ENCODE measurements around the gene FRMPD1.
A peak's percentile ranks its signal among the peaks of the same experiment; 100 is the strongest.
"Not testable (repeated sequence)": the region's sequence is repeated elsewhere in the genome, so short reads cannot be mapped to it uniquely, and the experiment has no call there.

The FRMPD1 gene

DNA sequence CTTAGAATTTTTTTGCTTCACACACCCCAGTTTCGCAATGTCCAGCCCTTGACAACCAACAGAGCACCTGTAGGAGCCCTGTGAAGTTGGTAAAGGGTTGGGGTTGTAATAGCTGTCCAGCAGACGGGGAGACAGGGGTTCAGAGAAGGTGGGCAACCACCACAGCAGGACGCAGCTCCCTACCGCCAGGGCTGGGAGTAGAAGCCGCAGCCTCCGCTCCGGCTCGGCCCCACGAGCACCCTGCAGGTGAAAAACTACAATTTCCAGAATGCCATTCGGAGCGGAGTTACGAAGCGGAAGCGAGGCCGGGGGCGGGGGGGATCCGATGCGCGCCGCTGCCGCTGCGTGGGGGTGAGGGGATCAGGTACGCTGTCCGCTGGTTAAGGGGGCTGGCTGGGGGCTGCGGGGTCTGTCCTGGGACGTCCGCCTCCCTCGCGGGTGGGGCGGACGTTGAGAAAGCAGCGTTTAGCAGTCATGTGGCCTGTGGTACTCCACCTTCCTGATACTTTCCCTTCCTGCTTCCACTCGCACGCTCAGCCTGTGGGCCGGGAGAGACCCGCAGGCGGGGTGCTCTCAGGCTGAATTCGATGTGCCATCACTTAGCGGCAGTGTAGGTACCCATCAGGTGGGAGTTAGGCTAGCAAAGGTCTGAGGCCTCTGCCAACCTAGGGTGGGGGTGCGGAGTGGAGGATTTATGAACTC, 102.9 kb downstream of the FRMPD1 start, which contains the start of gene TRMT10B:
TRMT10B (plus strand) TSS at position 317 of the 702 bp plus-strand sequence. CDS start 8,127 bp downstream, outside the sequence.
- TF ChIP-seq ZFX (IDR thresholded peaks at IDR 0.05; ENCODE audit: borderline replicate concordance) = no peak
- TF ChIP-seq, protein P1, sequence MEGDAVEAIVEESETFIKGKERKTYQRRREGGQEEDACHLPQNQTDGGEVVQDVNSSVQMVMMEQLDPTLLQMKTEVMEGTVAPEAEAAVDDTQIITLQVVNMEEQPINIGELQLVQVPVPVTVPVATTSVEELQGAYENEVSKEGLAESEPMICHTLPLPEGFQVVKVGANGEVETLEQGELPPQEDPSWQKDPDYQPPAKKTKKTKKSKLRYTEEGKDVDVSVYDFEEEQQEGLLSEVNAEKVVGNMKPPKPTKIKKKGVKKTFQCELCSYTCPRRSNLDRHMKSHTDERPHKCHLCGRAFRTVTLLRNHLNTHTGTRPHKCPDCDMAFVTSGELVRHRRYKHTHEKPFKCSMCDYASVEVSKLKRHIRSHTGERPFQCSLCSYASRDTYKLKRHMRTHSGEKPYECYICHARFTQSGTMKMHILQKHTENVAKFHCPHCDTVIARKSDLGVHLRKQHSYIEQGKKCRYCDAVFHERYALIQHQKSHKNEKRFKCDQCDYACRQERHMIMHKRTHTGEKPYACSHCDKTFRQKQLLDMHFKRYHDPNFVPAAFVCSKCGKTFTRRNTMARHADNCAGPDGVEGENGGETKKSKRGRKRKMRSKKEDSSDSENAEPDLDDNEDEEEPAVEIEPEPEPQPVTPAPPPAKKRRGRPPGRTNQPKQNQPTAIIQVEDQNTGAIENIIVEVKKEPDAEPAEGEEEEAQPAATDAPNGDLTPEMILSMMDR (IDR thresholded peaks at IDR 0.05) = no peak
- peak within 1 kb of the TSS; percentile 50 for H3K27ac ChIP-seq

DNA sequence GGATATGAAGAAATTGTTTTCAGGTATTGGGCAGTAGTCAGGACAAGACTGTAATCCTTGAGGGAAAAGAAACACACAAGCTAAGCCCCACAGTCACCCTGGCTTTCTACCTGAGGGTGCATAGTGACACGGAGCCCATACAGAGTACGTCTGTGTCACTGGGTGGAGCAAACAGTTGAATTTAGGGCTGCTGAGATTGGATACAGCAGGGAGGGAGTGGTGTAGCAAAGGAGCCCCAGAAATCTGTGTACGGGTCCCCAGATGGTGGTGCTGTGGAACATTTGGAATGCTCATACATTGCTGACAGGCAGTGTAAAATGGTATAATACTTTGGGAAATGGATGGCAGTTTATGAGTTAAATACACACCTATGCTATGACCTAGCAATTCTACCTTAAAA, 108.0 kb downstream of the FRMPD1 start:
- no peak overlapping the region for H3K27ac ChIP-seq
- TF ChIP-seq ZFX (IDR thresholded peaks at IDR 0.05; ENCODE audit: borderline replicate concordance) = no peak
- TF ChIP-seq, protein P1 (IDR thresholded peaks at IDR 0.05) = no peak

DNA sequence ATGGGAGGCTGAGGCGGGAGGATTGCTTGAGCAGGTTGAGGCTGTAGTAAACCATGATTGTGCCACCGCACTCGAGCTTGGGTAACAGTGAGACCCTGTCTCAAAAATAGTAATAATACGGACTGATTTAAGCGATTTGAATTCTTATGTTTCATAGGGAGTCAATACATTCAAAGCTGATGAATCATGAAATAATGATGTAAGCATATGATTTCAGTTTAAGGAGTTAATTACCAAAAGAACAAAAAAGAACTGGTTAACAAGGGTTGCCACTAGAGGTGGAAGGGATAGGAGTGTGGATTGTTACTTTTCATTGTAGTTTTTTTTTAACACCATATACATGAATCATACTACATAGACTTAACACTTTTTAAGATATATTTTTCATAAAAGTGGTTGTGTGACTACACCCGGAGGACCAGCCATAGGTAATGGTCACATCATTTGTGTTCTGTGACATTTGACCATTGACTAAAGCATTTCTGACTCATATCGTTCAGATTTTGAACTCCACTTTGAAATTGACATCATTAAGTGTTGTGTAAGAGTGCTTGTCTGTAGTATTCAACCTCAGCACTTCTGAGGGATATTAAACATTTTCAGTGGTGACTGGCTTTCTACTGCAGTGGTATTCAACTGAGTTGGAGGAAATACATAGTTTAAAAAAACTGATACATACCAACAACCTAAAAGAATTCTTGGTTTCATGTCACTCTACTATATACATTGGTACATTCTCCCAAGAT, 109.8 kb downstream of the FRMPD1 start:
- no peak for TF ChIP-seq ZFX (IDR thresholded peaks at IDR 0.05; ENCODE audit: borderline replicate concordance)
- TF ChIP-seq, protein P1 (IDR thresholded peaks at IDR 0.05) = no peak
- H3K27ac ChIP-seq = no peak overlapping the region

DNA sequence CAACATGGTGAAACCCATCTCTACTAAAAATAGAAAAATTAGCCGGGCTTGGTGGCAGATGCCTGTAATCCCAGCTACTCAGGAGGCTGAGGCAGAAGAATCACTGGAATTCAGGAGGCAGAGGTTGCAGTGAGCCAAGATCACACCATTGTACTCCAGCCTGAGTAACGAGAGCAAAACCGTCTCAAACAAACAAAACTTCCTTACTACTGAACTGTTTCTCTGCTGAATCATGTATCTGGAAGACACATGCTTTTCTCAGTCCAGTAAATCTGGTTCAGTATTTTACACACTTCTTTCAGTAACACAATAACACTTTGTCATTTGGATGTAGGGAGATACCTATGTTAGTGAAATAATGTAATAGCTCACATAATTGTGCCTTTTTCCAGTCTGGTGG, 110.8 kb downstream of the FRMPD1 start:
- no peak overlapping the region for H3K27ac ChIP-seq
- TF ChIP-seq ZFX (IDR thresholded peaks at IDR 0.05; ENCODE audit: borderline replicate concordance) = no peak
- TF ChIP-seq, protein P1 (IDR thresholded peaks at IDR 0.05) = no peak

DNA sequence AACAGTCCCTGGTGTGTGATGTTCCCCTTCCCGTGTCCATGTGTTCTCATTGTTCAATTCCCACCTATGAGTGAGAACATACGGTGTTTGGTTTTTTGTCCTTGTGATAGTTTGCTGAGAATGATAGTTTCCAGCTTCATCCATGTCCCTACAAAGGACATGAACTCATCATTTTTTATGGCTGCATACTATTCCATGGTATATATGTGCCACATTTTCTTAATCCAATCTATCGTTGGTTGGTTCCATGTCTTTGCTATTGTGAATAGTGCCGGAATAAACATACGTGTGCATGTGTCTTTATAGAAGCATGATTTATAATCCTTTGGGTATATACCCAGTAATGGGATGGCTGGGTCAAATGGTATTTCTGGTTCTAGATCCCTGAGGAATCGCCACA, 114.5 kb downstream of the FRMPD1 start:
- H3K27ac ChIP-seq = not testable (repeated sequence)

DNA sequence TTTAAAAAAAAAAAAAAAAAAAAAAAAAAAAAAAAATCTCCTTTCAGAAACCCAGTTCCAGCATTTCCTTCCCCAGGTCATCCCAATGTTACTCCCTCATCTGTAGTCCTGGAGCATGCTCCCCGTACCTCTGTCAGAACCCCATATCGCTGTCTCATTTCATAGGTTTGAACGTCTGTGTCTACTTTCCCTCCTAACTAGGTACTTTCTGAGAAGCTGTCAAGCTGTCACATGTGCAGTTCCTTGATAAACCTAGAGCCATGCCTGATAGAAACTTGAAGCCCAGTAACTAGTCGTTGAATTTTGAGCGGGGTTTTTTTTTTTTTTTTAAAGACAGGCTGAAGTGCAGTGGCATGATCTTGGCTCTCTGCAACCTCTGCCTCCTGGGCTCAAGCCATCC, 118.6 kb downstream of the FRMPD1 start:
- TF ChIP-seq ZFX (IDR thresholded peaks at IDR 0.05; ENCODE audit: borderline replicate concordance) = no peak
- TF ChIP-seq, protein P1 (IDR thresholded peaks at IDR 0.05) = no peak
- H3K27ac ChIP-seq = no peak overlapping the region

DNA sequence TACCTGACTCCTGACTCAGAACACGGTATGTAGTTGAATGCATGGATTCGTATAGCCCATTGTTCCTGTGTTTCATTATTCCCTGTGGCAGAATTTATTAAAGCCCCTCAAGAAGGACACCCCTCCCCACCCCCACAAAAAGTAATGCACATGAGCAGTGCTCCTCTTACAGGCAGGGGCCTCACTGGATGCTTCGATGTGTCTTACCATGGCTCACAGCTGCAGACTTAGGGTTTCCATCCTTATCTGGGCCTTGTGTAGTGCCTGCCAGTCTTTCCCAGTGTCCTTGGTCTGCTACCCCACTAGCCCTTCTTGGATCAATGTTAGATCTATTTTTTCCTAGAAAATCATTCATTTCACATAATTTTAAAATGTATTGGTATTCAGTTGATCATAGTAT, 119.2 kb downstream of the FRMPD1 start:
- no peak overlapping the region for H3K27ac ChIP-seq
- TF ChIP-seq ZFX (IDR thresholded peaks at IDR 0.05; ENCODE audit: borderline replicate concordance) = no peak

DNA sequence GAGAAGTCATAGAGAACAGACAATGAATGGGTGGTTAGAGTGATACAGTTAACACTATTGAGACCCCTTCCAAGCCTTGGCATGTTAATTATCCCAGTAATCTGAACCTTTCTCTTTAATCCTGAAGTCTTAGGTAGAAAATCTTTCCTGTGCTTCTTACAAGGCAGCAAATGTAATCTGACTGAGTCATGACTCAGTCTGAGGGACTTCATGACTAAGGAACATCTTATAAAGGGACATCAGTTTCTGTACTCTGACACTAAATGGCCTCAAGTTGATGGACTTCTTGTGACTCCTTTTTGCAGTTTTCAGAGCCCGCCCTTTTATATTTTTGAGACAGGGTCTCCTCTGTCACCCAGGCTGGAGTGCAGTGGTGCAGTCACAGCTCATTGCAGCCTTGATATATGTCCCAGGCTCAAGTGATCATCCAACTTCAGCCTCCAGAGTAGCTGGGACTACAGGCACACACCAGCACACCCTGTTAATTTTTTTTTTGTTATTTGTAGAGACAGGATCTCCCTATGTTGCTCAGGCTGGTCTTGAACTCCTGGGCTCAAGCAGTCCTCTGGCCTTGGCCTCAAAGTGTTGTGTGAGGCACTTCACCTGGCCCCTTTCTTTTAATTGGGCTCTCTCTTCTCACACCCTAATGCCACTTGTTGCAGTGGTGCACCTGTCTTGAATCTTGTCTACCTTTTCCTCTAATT, 124.6 kb downstream of the FRMPD1 start:
- TF ChIP-seq, protein P1 (IDR thresholded peaks at IDR 0.05) = no peak
- TF ChIP-seq ZFX (IDR thresholded peaks at IDR 0.05; ENCODE audit: borderline replicate concordance) = no peak
- no peak overlapping the region for H3K27ac ChIP-seq

Data from 22Rv1 (cell line).